GM15510 (cell line): ENCODE data around the gene CFL1.

ENCODE experiments used
- POLR2A ChIP-seq: IDR thresholded peaks from 3 replicates; pipeline ENCODE4 v1.6.1; 2011; ENCODE audit warnings: borderline replicate concordance; ENCODE audit not compliant: insufficient read length; ENCODE audit errors: extremely low read depth

The CFL1 gene

GRCh38 chr11:65814131-65814985, 43.6 kb downstream of the CFL1 start:
- no peak for TF ChIP-seq POLR2A

DNA sequence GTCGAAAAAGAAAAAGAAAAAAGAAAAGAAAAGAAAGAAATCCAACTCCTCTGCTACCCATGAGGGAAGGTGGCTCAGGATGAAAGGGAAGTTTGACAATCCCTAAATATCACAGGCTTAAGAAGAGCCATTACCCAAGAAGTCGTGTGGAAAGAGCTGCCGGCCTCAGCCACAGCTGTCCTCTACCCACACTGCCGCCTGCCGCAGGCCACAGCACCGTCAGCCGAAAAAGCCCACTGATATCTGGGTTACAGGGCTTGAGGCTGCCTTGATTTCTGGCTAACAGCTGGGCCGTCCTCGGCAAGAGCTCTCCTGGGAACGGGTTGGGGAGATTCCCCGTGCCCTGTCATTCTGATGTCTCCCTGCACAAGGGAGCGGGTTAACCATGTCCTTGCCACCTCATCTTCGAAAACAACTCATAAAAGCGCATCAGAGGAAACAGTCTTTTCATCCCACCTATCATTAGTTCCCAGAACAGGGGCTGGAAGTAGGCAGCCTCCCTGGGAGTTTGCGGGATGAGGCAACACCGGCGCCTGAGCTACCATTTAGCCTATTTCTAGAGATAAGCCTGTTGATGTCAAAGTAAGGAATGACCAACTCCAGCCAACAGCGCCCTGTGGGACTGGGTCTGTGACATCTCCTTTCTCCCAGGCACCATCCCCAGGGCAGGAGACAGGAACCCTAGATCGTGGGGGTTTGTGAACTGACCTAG, 46.1 kb downstream of the CFL1 start:
- no peak for TF ChIP-seq POLR2A

DNA sequence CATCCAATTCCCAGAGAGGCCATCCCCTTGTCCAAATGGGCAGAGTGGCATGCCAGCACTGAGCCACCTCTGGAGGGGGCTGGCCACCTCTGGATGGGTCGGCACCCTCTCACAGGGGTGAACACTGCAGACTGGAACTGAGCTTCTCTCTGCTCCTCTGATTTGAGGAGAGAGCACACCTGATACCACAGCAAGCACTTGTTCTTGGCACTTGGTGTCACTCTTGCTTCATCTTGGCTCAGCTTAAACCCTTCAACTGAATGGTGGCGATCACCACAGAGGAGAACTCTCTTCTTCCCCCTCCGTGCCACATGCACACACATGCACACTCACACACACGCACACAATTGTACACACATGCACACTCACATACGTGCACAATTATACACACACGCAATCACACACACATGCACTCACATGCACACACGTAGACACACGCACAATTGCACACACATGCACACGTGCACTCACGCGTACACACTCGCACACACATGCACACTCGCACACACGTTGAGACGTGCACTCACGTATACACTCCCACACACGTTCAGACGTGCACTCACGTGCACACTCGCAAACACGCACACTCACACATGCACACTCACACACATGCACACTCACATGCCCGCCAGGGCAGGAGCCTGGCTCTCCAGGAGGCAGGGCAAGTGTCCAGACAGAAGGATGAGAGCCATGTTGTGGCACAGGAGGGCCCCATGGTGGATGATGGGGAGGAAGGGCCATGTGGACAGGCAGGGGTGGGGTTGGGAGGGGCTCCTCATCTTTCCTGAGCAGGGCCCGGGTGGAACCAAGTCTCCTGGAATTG, 47.7 kb downstream of the CFL1 start:
- no peak for TF ChIP-seq POLR2A

- TF ChIP-seq POLR2A, result no peak
Measured at GRCh38 chr11:65809496-65809895, 48.5 kb downstream of the CFL1 start.

- no peak for TF ChIP-seq POLR2A
Measured at GRCh38 chr11:65808744-65809341, 49.1 kb downstream of the CFL1 start.

DNA sequence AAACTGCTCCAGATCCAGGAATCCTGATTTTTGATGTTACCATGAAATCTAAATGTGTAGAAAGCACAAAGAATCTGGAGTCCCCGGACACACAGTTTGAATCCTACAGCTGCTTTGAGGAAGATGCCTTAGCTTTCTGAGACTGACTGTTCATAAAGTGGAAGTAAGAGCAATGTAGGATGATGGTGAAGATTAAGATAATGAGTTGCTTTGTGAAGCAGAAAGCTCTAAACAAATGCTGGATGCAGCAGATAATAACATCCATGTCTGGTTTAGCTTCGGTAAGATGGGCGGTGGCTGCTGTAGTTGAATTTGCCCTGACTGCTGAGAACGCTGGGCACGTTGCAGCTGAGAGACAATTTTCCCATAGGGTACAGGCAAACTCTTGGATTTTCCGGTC, 51.0 kb downstream of the CFL1 start:
- no peak for TF ChIP-seq POLR2A
